ENCODE results near the gene SLC22A7.

The SLC22A7 gene

GRCh38 chr6:43275801-43276576 lies 22.1 kb upstream of the SLC22A7 start:
- Histone ChIP-seq H3K4me2 (ENCODE audit: low read depth, low read length) (peak overlapping the region; percentile 54; the same call in 1 of the 2 replicates), H3F3A (ENCODE audit: insufficient read depth, low read length) (no peaks in the 10 kb centered on the region), H3K27me3 (replicated peaks; ENCODE audit: insufficient read depth, low read length) (peaks cover 30% of the 10 kb centered on the region), H3K27ac (ENCODE audit: low read length) (no peak overlapping the region), H3K4me1 (ENCODE audit: low read length) (no peaks in the 10 kb centered on the region), H3K9me3 (replicated peaks; ENCODE audit: insufficient read depth, low read length) (no peaks in the 10 kb centered on the region), H3K79me2 (ENCODE audit: low read length) (no peaks in the 10 kb centered on the region), H3K36me3 (replicated peaks; ENCODE audit: insufficient read depth, low read length) (no peaks in the 10 kb centered on the region), H3K4me3 (ENCODE audit: low read length) (no peak overlapping the region), H3K9me2 (replicated peaks; ENCODE audit: insufficient read depth, low read length) (no peaks in the 10 kb centered on the region), H4K20me1 (ENCODE audit: insufficient read depth, low read length) (no peaks in the 10 kb centered on the region), H2AFZ (ENCODE audit: low read length) (no peak overlapping the region), H3K9ac (ENCODE audit: low read length) (no peak overlapping the region)
- no peak for TF ChIP-seq CTCF (IDR thresholded peaks at IDR 0.05; ENCODE audit: low read length)
- no peak for TF ChIP-seq EZH2 (optimal IDR thresholded peaks at IDR 0.05; ENCODE audit: low read depth, low read length)
- TF ChIP-seq EZH2phosphoT487 (IDR thresholded peaks at IDR 0.05; ENCODE audit: low read length) = no peak
- DNase-seq = no peak

DNA sequence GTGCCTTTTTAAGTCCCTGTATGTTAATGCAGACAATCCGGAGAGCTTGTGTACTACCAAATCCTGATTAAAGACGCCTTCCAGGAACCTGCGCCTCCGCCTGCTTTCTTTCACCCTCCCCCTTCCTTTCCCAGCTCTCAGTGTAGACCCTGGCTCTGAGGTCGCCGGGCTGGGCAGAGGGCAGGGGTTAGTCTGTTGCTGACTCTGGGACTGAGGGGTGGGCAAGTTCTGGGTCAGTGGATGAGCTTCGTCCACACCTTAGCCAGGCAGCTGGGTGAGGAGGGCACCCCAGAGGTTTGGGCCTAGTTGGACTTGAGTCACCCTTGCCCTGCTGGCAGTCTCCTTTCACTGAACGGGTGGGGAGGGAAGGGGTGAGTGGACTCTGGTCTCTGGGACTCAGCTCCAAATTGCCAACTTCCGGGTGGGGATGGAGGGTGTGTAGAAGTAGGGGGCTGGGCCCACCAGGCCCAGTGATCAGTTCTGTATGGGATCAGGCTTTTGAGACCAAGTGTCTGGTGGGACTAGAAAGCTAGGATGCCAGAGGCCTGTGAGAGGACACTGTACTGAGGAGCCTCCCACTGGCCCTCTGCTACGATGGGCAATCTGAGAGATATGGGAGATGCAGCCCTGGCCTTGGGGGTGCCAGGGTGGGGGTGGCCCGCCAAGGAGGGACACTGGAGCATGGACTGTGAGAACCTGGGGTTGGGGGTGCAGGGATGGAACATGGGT lies 21.3 kb upstream of the SLC22A7 start:
- Histone ChIP-seq H3K27me3 (replicated peaks; ENCODE audit: insufficient read depth, low read length) (peaks cover 36% of the 10 kb centered on the region), H3K27ac (ENCODE audit: low read length) (no peak overlapping the region), H3K36me3 (replicated peaks; ENCODE audit: insufficient read depth, low read length) (no peaks in the 10 kb centered on the region), H3K4me3 (ENCODE audit: low read length) (no peak overlapping the region), H3K9me3 (replicated peaks; ENCODE audit: insufficient read depth, low read length) (no peaks in the 10 kb centered on the region), H3K4me1 (ENCODE audit: low read length) (no peaks in the 10 kb centered on the region), H4K20me1 (ENCODE audit: insufficient read depth, low read length) (no peaks in the 10 kb centered on the region), H3F3A (ENCODE audit: insufficient read depth, low read length) (no peaks in the 10 kb centered on the region), H3K9me2 (replicated peaks; ENCODE audit: insufficient read depth, low read length) (no peaks in the 10 kb centered on the region), H3K9ac (ENCODE audit: low read length) (no peak overlapping the region), H3K79me2 (ENCODE audit: low read length) (no peaks in the 10 kb centered on the region), H3K4me2 (ENCODE audit: low read depth, low read length) (no peak overlapping the region), H2AFZ (ENCODE audit: low read length) (no peak overlapping the region)
- no peak for TF ChIP-seq CTCF (IDR thresholded peaks at IDR 0.05; ENCODE audit: low read length)
- TF ChIP-seq EZH2phosphoT487 (IDR thresholded peaks at IDR 0.05; ENCODE audit: low read length) = no peak
- no peak for TF ChIP-seq EZH2 (optimal IDR thresholded peaks at IDR 0.05; ENCODE audit: low read depth, low read length)
- DNase-seq = no peak

GRCh38 chr6:43277306-43277642 lies 20.8 kb upstream of the SLC22A7 start:
- H3K27me3 ChIP-seq (replicated peaks; ENCODE audit: insufficient read depth, low read length) = peaks cover 41% of the 10 kb centered on the region
- DNase-seq = no peak
- H3K36me3 ChIP-seq (replicated peaks; ENCODE audit: insufficient read depth, low read length) = no peaks in the 10 kb centered on the region
- no peak overlapping the region for H2AFZ ChIP-seq (ENCODE audit: low read length)
- no peaks in the 10 kb centered on the region for H4K20me1 ChIP-seq (ENCODE audit: insufficient read depth, low read length)
- no peak overlapping the region for H3K27ac ChIP-seq (ENCODE audit: low read length)
- no peaks in the 10 kb centered on the region for H3K4me1 ChIP-seq (ENCODE audit: low read length)
- no peak overlapping the region for H3K4me3 ChIP-seq (ENCODE audit: low read length)
- no peaks in the 10 kb centered on the region for H3K79me2 ChIP-seq (ENCODE audit: low read length)
- H3K9me2 ChIP-seq (replicated peaks; ENCODE audit: insufficient read depth, low read length) = no peaks in the 10 kb centered on the region
- no peak overlapping the region for H3K4me2 ChIP-seq (ENCODE audit: low read depth, low read length)
- H3K9ac ChIP-seq (ENCODE audit: low read length) = no peak overlapping the region
- no peaks in the 10 kb centered on the region for H3K9me3 ChIP-seq (replicated peaks; ENCODE audit: insufficient read depth, low read length)
- TF ChIP-seq EZH2 (optimal IDR thresholded peaks at IDR 0.05; ENCODE audit: low read depth, low read length) (no peak), EZH2phosphoT487 (IDR thresholded peaks at IDR 0.05; ENCODE audit: low read length) (no peak), CTCF (IDR thresholded peaks at IDR 0.05; ENCODE audit: low read length) (no peak)
- H3F3A ChIP-seq (ENCODE audit: insufficient read depth, low read length) = no peaks in the 10 kb centered on the region
